Measurements from ENCODE around the gene TESPA1. TPM values are rescaled to one million over a fixed set of nuclear protein-coding genes. Genes with fewer than 3 reads are reported as not detected.

The TESPA1 gene
- polyA plus RNA-seq, 1 donor (not counting 4 experiments of a cell fraction or from before 2014, with no cell fraction given) = not detected

GRCh38 chr12:55008944-55009585 lies 24.5 kb upstream of the TESPA1 start:
- no peaks in the 10 kb centered on the region for H3K79me2 ChIP-seq (ENCODE audit: control insufficient read depth, insufficient read depth, low read length)
- H3K9me3 ChIP-seq (ENCODE audit: control insufficient read depth, low read depth, low read length) = no peaks in the 10 kb centered on the region
- no peak for DNase-seq (ENCODE audit: low read depth, low spot score)
- no peaks in the 10 kb centered on the region for H3K4me1 ChIP-seq (ENCODE audit: control insufficient read depth, extremely low read depth, insufficient read depth, low read length)
- dilution Hi-C loops (cut with MboI; ENCODE audit: extremely low pct_ligation_motif_present, low sequenced_read_pairs) = no loop called here
- H4K20me1 ChIP-seq (ENCODE audit: control insufficient read depth, extremely low read depth, insufficient read depth, low read length) = no peaks in the 10 kb centered on the region
- H3K9ac ChIP-seq (ENCODE audit: control insufficient read depth, extremely low read depth, insufficient read depth, low read length) = no peak overlapping the region
- no peaks in the 10 kb centered on the region for H3K27me3 ChIP-seq (ENCODE audit: control insufficient read depth, extremely low read depth, insufficient read depth, low read length)
- no peaks in the 10 kb centered on the region for H3K36me3 ChIP-seq (ENCODE audit: control insufficient read depth in 2 of 2, extremely low read depth in 1 of 2, insufficient read depth in 2 of 2, low read length in 2 of 2)
- TF ChIP-seq EZH2 (IDR thresholded peaks at IDR 0.05; ENCODE audit: low read length) (no peak), CTCF (optimal IDR thresholded peaks at IDR 0.05 in 1 of 3, IDR thresholded peaks at IDR 0.05 in 1 of 3, conservative IDR thresholded peaks at IDR 0.05 in 1 of 3; ENCODE audit: extremely low read depth in 1 of 3, insufficient read depth in 2 of 3, low read length in 3 of 3) (no peak)
- H3K27ac ChIP-seq (ENCODE audit: control insufficient read depth, insufficient read depth, low read length) = no peak overlapping the region
- no peaks in the 10 kb centered on the region for H3K9me1 ChIP-seq (ENCODE audit: control insufficient read depth, extremely low read depth, insufficient read depth, low read length)
- no peak overlapping the region for H3K4me3 ChIP-seq (ENCODE audit: control insufficient read depth in 2 of 3, extremely low read depth in 1 of 3, insufficient read depth in 2 of 3, low read depth in 1 of 3, low read length in 3 of 3)
- H2AFZ ChIP-seq (ENCODE audit: control insufficient read depth, low read length) = no peak overlapping the region
- no peak overlapping the region for H3K4me2 ChIP-seq (ENCODE audit: control insufficient read depth, extremely low read depth, insufficient read depth, low read depth, low read length)
- FAIRE-seq = no peak

- no peaks in the 10 kb centered on the region for H3K79me2 ChIP-seq (ENCODE audit: control insufficient read depth, insufficient read depth, low read length)
These were observed 17.8 kb upstream of the TESPA1 start for GRCh38 chr12:55002355-55002754.

More at GRCh38 chr12:55002355-55002754, 17.8 kb upstream of the TESPA1 start:
- Histone ChIP-seq H3K4me2 (ENCODE audit: control insufficient read depth, extremely low read depth, insufficient read depth, low read depth, low read length) (no peak overlapping the region), H3K27ac (ENCODE audit: control insufficient read depth, insufficient read depth, low read length) (no peak overlapping the region), H3K9me1 (ENCODE audit: control insufficient read depth, extremely low read depth, insufficient read depth, low read length) (no peaks in the 10 kb centered on the region), H3K9ac (ENCODE audit: control insufficient read depth, extremely low read depth, insufficient read depth, low read length) (no peak overlapping the region), H4K20me1 (ENCODE audit: control insufficient read depth, extremely low read depth, insufficient read depth, low read length) (no peaks in the 10 kb centered on the region), H3K9me3 (ENCODE audit: control insufficient read depth, low read depth, low read length) (no peaks in the 10 kb centered on the region), H2AFZ (ENCODE audit: control insufficient read depth, low read length) (no peak overlapping the region), H3K36me3 (ENCODE audit: control insufficient read depth in 2 of 2, extremely low read depth in 1 of 2, insufficient read depth in 2 of 2, low read length in 2 of 2) (no peaks in the 10 kb centered on the region), H3K27me3 (ENCODE audit: control insufficient read depth, extremely low read depth, insufficient read depth, low read length) (no peaks in the 10 kb centered on the region), H3K4me1 (ENCODE audit: control insufficient read depth, extremely low read depth, insufficient read depth, low read length) (no peaks in the 10 kb centered on the region), H3K4me3 (ENCODE audit: control insufficient read depth in 2 of 3, extremely low read depth in 1 of 3, insufficient read depth in 2 of 3, low read depth in 1 of 3, low read length in 3 of 3) (no peak overlapping the region)
- FAIRE-seq (no peak), DNase-seq (ENCODE audit: low read depth, low spot score) (no peak)
- no peak for TF ChIP-seq CTCF (optimal IDR thresholded peaks at IDR 0.05 in 1 of 3, IDR thresholded peaks at IDR 0.05 in 1 of 3, conservative IDR thresholded peaks at IDR 0.05 in 1 of 3; ENCODE audit: extremely low read depth in 1 of 3, insufficient read depth in 2 of 3, low read length in 3 of 3)
- no peak for TF ChIP-seq EZH2 (IDR thresholded peaks at IDR 0.05; ENCODE audit: low read length)
- dilution Hi-C loops (cut with MboI; ENCODE audit: extremely low pct_ligation_motif_present, low sequenced_read_pairs) = no loop called here

Measured in keratinocyte (primary cell).